ENCODE measurements around the gene SPDYE2.
"Not testable (repeated sequence)": the region's sequence is repeated elsewhere in the genome, so short reads cannot be mapped to it uniquely, and the experiment has no call there.

GRCh38 chr7:102516951-102517350 is 34.1 kb upstream of the SPDYE2 start:
- not testable (repeated sequence) for TF ChIP-seq CTCF (conservative IDR thresholded peaks at IDR 0.05; ENCODE audit: low read depth, low read length); EZH2 (IDR thresholded peaks at IDR 0.05; ENCODE audit: borderline replicate concordance, low read depth, low read length, poor library complexity, severe bottlenecking)

Measured in A673 (cell line).